ENCODE measurements around the gene CEL.
"Not testable (repeated sequence)": the region's sequence is repeated elsewhere in the genome, so short reads cannot be mapped to it uniquely, and the experiment has no call there.

The CEL gene

DNA sequence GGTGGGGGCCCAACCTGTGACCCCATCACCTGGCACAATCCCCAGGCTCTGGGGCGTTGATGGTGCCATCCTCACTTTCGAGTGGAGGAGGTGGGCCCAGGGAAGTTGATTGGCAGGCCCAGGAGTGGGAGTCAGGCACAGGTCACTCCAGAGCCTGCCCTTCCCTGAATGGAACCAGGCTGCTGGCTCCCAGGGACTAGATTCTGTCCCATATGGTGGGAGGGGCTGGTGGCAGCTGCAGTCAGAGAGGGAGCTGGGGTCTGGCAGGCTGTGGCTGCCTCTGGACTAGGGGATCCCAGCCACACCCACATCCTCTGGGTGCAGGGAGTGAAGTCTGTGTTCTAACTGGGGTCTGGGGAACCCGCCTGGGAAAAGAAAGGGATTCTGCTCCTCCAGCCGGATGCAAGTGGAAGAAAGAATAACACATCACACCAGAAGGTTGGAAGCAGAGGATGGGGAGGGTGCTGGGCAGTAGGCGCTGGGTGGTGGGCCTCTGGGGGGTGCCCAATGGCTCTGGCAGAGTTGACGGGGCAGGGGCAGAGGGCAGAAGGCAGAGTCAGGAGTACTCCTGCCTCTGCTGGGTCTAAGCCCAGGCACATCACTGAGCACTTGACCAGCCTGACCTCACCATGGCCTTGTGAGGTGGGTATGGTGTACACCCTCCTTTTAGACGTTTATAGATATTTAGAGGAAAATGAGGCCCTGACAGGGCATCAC lies 25.8 kb downstream of the CEL start:
- DNase-seq: peak; percentile 21

DNA sequence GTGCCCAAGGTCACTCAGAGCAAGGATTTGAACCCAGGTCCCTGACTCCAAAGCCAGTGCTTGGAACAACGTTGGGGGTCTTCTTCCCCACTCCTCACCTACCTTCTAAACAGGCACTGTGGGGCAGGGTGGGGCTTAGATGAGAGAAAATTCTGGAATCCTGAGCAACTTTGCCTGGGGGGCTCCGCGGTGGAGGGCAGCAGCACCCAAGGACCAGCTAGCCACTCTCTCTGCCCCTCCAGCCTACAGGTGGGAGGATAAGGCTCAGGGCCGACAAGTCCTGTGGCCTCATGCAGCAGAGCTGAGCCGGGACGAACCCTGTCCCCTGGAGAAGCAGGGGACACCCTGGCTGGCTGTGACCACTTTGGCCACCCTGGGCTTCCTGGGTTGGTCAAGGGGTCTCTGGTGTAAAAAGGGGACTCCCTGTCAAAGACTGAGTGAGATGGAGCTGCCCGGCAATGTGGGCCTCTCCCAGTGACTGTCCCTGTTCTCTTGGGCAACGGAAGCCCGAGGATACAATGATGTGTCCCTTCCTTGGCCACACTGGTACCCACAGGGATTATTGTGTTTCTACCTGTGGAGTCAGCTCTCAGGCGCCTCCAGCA lies 26.5 kb downstream of the CEL start:
- DNase-seq: no peak

DNA sequence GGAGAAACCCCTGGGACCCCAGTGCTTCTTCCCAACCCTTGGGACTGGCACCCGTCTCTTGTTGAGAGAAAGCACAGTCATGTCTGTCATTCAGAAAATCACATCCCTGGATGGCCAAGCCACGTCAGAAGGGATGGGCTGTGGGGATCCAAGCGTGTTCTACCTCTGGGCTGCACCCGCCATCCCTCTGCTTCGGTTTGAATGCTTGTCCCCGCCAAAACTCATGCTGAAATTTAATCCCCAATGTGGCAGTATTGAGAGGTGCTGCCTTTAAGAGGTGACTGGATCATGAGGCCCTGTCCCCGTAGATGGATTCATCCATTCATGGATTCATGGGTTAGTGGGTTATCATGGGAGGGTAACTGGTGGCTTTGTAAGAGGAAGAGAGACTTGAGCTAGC lies 27.0 kb downstream of the CEL start:
- DNase-seq: no peak

DNA sequence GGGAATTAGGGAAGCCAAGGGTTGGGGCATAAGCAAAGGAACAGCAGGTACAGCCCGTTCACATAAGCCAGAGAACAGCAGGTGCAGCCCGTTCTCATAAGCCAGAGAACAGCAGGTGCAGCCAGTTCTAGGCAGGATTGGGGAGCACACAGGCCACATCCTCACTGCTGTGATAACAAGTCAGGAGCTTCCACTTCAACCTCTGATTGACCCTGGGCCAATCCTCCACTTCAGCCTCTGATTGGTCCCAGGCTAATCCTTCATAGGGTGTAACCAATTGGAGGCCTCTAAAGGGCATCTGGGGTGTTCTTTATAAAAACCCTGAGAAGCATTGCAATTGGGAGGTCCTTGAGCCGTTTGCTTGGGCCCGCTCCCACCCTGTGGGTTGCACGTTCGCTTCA lies 27.5 kb downstream of the CEL start:
- DNase-seq: no peak

DNA sequence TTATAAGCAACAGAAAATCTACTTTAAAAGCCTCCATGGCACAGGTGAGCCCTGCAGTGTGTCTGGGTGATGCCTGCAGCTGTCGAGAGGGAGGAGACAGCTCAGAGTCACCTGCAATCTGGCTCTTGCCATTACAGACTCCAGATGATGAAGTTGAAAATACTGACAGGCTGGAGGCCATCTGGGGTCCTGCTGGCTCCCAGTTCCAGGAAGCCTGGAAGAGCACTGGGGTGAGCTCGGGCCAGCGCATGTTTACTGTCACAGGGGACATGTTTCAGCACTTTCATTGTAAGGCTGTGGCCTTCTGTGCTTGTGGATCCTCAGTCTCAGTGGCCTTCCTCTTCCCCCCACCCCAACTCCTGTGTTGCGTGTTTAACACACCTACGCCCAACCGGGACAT lies 28.4 kb downstream of the CEL start:
- DNase-seq: no peak

DNA sequence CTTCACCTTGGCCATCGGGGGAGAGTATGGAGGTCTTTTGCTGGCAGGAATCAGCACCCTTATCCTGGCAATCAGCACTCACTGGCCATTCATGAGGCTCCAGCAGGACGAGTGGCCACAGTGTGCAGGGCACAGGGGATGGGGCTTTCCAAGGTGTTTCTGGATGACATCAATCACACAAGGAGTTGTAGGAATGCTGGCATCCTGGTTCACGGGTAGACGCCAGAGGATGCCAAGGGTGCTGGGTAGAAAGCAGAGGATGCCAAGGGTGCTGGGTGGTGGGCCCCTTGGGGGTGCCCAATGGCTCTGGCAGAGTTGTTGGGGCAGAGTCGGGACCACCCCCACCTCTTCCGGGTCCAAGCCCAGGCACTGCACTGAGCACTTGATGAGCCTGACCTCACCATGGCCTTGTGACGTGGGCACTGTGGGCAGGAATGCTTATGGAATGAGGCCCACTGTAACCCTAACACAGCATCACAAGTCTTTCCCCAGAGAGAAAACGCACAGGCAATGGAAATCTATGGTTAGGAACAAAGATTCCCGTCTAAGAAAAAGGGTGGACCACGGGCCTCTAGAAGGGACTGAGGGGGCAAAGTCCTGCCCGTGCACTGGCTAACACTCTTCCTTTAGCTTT lies 29.1 kb downstream of the CEL start:
- no peak for DNase-seq

DNA sequence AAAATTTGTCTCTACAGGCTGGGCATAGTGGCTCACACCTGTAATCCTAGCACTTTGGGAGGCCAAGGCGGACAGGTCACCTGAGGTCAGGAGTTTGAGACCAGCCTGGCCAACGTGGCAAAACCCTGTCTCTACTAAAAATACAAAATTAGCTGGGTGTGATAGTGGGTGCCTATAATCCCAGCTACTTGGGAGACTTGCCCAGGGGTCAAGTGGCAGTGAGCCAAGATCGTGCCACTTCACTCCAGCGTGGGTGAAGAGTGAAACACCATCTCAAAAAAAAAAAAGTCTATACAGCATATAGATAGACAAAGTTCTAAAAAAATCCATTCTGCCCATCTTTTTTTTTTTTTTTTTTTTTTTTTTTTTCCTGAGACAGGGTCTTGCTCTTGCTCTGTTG lies 32.6 kb downstream of the CEL start:
- not testable (repeated sequence) for DNase-seq

DNA sequence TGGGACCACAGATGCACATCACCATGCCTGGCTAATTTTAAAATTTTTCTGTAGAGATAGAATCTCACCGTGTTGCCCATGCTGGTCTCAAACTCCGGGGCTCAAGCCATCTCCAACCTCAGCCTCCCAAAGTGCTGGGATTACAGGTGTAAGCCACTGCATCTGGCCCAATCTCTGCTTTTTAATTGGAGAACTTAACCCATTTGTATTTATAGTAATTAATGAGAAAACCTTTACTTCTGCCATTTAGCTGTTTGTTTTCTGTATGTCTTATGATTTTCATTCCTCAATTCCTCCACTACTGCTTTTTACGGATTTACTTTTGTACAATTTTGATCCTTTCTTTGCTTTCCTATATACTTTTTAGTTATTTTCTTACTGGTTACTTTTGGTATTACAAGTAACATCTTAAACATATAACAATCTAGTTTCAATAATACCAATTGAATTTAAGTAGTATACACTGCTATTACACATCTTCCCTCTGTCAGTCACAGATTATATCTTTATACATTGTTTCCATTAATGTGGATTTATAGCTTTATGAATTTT lies 33.1 kb downstream of the CEL start:
- no peak for DNase-seq

DNA sequence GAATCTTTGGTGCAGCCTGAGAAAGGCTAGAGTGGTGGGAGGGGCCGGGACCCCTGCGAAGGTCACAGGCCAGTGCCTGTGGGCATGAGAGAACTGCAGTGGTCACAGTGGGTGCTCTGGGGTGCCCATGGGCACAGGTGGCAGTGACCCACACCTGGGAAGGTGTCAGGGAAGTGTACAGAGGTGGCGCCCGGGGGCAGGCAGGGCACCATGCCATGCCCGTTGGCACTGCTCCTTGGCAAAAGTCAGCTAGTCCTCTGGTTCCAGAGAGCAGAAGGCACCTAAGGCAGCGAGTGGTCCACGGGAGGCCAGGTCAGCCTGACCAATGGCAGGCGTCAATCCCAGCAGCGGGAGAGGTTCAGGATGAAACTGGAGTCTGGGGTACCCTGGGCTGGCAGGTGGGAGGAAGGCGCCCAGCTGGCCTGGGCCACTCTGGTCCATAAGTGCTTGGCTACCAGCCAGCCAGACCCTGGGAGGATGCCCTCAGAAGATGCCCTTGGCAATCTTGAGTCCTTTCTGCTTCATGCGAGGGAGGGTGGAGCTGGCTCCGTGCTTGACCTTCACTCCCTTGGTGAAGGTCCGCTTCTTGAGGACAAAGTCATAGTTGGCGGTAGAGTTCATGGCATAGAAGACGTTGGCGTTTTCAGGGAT lies 36.4 kb downstream of the CEL start:
- no peak for DNase-seq

DNA sequence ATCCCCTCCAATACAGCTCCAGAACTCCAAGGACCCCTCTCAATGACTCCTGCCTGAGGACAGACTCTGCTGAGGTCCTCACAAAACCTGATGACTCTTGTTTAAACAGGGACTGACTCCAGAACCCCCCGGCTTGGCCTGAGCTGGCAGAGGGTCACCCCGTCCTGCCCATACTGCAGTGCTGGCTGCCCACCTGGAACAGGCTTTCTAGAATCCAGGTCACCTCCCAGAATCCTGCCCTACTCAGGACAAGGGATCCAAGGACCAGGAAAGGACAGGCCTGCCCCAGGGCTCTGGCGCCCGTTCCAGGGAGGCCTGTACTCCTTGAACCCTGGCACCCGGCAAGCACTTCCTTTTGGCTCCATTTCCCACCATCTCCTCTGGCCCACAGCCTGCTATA lies 37.1 kb downstream of the CEL start:
- DNase-seq: no peak

DNA sequence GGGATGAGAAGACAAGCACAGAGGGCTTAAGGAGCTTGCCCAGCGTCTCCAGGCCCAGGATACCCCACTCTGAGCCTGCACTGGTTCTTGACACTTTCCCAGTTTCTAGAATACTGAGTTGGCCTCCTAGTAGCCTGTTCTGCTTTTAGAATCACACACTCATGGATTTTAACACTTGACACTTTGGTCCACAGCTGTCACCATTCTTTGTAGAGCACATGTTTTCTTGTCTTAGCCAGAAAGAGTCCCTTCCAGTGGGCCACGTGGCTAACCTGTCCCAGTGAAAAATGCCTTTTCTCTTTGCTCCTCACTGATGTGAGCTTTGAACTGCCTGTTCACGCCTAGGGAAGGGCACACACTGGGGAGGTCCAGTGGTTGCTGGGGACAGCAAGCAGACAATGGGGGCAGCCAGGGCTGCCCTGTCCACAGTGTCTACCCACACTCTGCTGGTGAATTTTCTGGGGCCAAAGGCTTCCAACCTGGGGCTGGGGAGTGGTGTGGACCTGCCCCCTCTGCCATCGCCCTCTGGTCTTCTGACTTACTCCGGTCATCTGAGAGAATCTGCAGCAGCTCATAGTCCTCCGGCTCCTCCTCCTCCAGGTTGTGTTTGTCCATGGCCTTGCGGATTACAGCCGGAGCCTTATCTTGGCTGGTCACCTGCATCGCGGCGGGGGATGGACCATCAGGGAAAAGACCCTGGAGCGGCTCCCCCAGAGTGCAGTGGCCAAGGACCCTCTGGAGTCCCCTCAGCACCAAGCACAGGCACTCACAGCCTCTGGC lies 38.1 kb downstream of the CEL start:
- no peak for DNase-seq

DNA sequence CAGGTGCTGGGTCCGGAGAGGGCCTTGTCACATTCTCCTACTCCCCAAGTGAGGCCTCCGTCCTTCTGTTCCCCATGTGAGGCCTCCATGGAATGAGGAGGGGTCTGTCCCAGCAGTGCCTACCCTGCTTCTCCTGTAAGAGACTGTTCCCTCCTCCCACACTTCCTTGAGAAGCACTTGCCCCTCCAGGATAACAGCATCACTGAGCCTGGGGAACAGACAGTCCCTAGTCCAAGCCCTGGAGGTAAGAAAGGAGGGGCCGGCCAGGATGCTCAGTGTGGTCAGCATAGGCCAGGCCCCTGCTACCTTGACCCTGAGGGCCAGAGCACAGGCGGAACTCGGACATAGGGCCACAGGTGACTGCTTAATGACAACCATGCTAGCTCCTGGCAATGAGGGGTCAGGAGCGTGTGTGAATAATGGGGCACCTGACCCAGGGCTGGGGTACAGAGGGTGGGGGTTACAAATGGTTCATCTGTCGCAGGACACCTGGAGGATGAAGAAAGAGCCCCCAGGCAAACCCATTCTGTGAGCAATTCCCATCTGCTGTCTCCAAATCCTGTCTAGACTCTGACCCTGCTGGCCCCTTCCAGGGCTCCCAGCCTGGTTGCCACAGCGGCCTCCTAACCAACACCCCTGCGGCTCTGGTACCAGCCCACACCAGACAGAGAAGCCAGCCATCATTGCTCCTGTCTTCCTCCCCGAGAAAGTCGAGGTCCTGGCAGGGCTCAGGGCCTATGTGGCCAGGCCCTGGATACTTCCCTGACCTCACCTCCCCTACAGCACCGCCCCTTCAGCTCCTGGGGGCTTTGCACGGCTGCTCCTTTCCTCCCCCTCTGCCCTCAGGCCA lies 39.0 kb downstream of the CEL start:
- no peak for DNase-seq

DNA sequence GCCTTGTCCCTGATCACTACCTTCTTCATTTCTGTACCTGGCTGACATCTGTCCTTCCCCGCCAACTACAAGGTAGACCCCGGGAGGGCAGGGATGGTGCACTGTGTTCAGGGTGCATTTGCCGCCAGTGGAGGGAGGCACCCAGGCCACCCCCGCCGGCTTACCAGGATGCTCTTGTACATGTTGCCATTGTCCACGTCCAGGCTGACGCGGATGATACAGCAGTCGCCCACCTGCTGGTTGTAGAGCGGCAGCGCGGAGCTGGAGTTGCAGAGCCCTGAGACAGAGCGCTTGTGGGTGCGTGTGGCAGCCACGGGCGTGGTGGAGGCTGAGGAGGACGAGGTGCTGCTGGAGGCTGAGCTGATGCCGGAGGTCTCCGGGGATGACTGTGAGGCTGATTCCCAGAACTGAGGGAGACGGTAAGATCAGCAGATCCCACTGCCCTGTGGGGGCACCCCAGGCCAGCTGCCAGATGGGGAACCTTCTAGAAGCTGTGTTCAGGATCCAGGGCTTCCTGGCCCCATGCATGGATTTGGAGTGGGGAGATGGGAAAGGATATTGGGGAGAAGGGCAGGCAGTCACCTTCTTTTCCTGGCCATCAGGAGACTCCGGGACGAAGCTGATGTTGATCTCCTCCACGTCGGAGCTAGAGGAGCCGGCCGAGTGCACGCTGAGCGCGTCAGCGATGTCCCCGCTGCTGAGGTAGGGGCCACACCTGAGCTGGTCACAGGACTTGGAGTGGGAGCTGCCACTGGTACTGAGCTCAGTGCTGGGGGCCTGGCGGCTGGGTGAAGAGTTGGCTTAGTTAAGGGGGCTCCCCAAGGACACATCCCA lies 39.8 kb downstream of the CEL start:
- DNase-seq: no peak

DNA sequence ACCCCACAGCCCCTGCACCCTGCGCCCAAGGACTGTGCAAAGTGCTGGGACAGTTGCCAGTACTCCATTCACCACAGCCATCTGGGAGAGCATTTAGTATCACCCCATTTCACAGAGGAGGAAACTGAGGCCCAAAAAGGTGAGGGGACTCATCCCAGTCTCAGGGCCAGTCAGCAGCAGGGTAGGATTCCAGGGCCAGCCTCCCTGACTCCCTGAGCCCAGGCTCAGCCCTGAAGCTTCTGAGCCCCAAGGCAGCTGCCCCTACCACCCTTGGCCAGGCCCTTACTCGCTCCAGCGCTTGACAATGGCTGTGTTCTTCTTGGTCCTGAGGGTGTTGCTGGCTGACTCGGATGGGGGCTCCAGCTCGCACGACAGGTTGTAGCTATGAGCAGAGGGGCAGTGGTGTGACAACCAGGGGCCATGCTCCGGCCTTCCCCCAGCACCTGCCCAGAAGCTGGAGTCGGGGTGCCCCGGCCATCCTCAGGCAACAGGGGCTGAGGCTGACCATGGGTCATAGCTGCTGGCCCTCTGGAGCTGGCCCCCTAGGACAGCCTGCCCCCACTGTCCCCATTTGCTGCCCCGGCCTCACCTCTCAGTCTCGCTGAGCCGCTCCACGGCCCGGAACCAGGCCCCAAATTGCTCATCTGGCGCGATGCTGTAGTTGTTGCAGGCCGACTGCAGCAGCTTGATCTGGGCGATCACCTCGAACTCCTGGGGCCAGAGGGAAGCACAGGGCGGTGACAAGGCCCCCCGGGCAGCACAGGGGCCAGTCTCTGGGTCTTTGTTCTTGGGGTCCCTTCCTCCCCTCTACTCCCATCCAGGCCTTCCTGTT lies 40.6 kb downstream of the CEL start:
- DNase-seq: no peak

DNA sequence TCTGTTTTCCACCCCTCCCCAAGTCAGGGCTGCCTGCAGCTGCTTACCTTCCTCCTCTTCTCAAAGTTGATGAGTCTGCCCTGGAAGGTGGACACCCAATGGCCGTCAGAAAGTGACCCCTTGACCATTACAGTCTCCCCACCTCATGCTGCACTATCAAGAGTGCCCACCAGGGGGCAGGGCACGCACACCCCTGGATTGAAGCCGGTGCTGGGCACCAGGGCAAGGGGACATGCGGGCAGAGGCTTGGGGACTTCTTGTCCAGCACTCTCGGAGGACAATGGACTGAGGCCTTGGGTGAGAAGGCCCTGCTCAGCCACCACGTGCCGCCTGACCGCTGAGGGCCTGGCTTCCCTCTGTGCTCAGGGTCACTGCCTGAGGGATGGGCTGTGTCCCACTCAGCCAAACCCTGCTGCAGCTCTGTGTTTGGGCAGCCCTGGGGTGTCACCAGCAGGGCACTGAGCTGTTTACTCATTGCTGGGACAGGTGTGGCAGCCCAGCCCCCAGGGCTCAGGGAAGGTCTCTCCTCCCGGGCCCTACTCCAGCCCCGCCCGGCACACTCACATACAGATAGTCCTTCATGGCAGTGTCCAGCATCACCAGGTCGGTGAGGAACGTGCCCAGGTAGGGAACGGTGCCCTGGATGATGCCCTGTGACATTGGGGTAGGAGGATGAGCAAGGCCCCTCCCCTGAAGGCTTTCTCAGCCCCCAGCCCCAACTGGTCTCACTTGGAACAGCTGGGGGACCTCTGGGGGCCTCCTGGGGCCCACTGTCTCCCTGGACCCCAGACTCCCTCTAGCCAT lies 41.6 kb downstream of the CEL start:
- peak; percentile 82 for DNase-seq

DNA sequence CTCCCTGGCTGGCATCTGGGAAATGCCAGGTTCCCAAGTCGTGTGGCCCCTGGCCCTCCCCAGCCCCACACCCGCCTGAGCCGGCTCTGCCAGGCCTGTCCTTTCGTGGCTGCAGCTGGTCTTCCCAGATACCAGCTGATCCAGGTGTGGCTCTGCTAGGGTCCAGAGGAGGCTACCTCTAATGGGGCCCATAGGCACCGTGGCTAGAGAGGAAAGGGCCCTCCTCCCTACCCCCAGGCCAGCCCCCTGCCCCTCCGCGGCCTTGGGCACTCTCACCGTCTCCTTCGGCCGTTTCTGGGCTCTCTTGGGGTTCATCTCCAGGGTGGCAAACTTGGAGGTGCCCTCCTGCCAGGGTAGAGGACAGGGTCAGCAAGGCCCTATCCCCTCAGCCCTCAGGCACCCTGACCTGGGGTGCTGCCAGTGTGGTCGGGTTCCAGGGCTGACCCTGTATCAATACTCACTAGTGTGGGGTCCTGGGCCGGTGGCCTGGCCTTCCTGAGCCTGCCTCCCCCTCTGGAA lies 42.3 kb downstream of the CEL start:
- DNase-seq: no peak

DNA sequence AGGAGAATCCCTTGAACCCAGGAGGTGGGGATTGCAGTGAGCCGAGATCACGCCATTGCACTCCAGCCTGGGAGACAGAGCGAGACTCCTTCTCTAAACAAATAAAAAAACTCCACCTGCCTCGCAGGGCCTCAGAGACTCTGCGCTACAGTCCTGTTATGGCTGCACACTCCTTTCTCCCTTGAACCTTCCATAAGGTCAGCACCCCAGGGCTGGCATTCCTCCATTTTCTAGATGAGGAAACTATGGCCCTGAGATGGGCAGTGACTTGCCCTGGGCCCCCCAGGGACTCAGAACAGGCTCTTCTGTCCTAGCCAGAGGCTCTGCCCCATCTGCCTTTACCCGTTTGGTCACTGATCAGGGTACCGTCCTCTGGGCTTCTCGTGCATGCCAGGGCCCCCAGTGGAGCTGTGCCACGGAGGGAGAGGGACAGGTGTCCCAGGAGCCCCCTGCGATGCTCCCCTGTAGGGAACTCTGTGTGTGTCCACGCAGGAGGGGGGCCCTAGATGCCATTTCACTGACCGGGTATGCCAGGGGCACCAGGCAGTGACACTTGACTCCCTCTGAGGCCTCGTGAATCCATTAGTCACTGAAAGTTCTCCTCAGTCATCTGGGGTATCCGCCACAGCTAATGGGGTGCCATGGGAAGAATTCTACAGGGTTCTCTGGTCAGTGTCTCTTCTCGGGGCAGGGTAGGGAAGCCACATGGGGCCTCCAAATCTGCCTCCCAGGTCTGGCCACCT lies 43.1 kb downstream of the CEL start:
- DNase-seq: no peak

DNA sequence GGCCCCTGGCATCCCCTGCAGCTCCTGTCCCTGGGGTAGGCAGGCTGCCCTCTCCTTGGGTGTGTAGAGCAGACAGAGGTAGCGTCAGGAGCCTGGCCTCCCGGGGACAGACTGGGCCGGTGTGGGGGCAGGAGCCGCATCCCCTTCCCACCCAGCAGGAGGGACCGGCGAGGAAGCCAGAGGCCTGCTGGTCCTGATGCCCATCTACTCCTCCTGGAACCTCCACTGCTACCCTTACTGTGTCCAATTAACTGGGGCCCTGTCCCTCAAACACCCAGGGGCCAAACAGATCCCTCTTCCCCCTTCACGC lies 43.6 kb downstream of the CEL start:
- DNase-seq: no peak

All from eye (tissue), 1 donor.